ENCODE results near the gene COL4A4. TPM values are rescaled to one million over a fixed set of nuclear protein-coding genes. Genes with fewer than 3 reads are reported as not detected.

The COL4A4 gene
- total and polyA plus RNA-seq, 12 donors = 0.44 to 41.6 (median 22.1) TPM

DNA sequence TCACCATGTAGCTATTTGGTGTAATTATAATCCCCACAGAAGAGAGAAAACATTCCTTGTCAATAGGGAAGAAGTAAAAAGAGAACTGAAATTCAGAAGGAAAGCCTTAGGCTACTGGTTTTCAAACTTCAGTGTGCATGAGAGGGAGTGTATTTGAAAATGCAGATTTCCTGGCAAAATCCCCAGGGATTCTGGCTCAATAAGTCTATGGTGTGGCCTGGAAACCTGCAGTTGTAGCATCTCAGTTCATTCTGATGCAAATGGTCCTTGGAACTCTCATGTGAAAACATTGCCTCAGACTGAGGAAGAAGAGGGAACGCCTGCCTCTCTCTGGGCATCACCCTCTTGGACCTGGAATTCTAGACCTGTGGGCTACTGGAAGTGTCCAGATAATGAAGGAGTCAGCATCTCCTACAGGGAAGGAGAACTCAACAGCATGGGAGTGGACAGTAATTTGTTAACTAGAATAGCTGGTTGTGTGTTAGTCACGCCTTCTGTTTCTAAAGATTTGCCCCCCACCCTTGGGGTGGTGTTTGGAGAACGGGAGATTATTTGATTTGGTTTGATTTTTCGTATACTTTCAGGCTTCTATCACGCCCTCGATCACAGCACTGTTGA is 21.7 kb upstream of the COL4A4 start:
- Histone ChIP-seq H3K36me3 (replicated peaks in 1 of 2) (no peaks in the 10 kb centered on the region), H3K4me1 (replicated peaks in 1 of 2) (peaks cover 10 to 21% of the 10 kb centered on the region in 2 donors), H3K27ac (no peak overlapping the region), H3K27me3 (no peaks in the 10 kb centered on the region), H3K4me3 (no peak overlapping the region), H3K9me3 (replicated peaks in 1 of 3) (no peaks in the 10 kb centered on the region)
- no peak for DNase-seq
- intact Hi-C loops (cut with DNase I) = no loop called here
- TF ChIP-seq POLR2A (IDR thresholded peaks at IDR 0.05) = no peak
- TF ChIP-seq, protein P1, sequence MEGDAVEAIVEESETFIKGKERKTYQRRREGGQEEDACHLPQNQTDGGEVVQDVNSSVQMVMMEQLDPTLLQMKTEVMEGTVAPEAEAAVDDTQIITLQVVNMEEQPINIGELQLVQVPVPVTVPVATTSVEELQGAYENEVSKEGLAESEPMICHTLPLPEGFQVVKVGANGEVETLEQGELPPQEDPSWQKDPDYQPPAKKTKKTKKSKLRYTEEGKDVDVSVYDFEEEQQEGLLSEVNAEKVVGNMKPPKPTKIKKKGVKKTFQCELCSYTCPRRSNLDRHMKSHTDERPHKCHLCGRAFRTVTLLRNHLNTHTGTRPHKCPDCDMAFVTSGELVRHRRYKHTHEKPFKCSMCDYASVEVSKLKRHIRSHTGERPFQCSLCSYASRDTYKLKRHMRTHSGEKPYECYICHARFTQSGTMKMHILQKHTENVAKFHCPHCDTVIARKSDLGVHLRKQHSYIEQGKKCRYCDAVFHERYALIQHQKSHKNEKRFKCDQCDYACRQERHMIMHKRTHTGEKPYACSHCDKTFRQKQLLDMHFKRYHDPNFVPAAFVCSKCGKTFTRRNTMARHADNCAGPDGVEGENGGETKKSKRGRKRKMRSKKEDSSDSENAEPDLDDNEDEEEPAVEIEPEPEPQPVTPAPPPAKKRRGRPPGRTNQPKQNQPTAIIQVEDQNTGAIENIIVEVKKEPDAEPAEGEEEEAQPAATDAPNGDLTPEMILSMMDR (IDR thresholded peaks at IDR 0.05) = no peak
- WGBS, 4 donors = 90 to 92% (median 91%) methylated on average over 6 of the region's 6 CpGs

DNA sequence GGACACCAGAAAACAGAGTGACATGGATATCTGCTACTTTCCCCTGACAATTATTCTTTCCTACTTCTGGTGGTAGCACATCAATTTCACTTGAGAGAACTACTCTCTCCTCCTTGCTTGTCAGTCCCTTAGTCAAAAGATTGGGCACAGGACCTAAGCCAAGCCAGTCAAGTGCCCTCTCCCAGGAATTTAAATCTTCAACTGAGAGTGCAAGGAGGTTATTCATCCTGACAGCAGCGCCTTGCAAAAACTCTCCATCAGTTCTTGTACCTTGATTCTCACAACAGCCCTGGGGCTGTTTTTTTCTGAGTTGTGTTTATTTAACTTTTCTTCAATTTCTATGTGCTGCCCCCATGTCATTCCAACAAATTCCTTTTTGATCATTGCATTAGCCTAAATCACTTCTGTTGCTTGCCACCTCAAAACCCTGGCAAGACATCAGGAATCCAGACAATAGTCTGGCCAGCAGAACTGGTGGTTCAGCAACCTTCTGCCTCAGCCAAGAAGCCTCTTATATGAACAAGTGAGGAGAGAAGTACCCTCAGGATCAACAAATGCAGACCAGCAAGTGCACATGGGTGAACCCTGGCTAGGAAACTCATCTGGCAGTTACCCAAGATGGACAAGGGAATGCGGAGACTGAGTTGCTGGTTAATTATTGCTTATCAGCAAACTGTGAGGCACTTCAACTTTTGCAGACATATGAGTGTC is 19.8 kb upstream of the COL4A4 start:
- Histone ChIP-seq H3K4me3 (no peak overlapping the region), H3K36me3 (replicated peaks in 1 of 2) (no peaks in the 10 kb centered on the region), H3K4me1 (replicated peaks in 1 of 2) (peaks cover 16 to 32% of the 10 kb centered on the region in 2 donors), H3K27me3 (no peaks in the 10 kb centered on the region), H3K9me3 (replicated peaks in 1 of 3) (no peaks in the 10 kb centered on the region), H3K27ac (no peak overlapping the region)
- no peak for DNase-seq
- TF ChIP-seq, protein P1 (IDR thresholded peaks at IDR 0.05) = no peak
- no peak for TF ChIP-seq POLR2A (IDR thresholded peaks at IDR 0.05)
- intact Hi-C loops (cut with DNase I) = no loop called here
- 71 to 76% (median 75%) methylated on average over 2 of the region's 2 CpGs for WGBS, 4 donors

DNA sequence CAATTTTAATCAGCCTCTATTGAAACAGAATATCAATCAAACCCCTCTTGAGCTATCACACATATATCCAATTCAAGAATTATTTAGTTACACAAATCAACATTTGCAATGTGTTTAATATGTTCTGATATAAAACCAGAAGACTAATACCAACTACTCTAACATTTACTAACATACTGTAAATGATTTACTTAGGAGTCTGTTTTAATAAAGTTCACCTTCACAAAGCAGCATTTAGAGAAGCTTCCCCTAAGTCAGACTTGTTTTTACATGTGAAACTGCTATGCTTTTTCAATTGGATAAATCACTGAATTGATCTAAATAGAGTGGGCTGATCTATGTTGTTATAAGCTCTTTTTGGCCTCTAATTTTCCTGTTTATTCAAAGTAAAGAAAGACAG is 18.8 kb upstream of the COL4A4 start:
- TF ChIP-seq, protein P1 (IDR thresholded peaks at IDR 0.05) = no peak
- no peak for TF ChIP-seq POLR2A (IDR thresholded peaks at IDR 0.05)
- no peak for DNase-seq
- Histone ChIP-seq H3K27me3 (no peaks in the 10 kb centered on the region), H3K9me3 (replicated peaks in 1 of 3) (no peaks in the 10 kb centered on the region), H3K27ac (no peak overlapping the region), H3K4me3 (no peak overlapping the region), H3K4me1 (replicated peaks in 1 of 2) (peaks cover 12 to 24% of the 10 kb centered on the region in 2 donors), H3K36me3 (replicated peaks in 1 of 2) (no peaks in the 10 kb centered on the region)
- intact Hi-C loops (cut with DNase I) = no loop called here

DNA sequence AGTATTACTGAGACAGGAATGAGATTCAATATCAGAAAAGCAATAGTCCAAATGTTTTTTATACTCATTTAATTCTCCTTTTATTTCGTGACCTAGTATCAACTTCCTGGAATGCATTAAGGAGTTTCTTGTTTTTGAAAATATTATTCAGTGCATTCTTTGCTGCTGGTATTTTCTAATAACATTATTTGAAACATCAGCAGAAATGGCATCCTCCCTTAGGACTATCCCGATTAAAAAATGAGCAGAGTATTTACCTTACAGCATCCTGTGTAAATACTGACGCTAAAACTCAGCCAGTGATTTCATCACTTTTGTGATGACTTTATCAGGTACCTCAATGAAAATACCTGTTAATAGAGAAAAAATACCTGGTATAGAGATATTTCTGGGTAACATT is 16.8 kb upstream of the COL4A4 start:
- TF ChIP-seq POLR2A (IDR thresholded peaks at IDR 0.05) = no peak
- TF ChIP-seq, protein P1 (IDR thresholded peaks at IDR 0.05) = no peak
- intact Hi-C loops (cut with DNase I) = no loop called here
- no peaks in the 10 kb centered on the region for H3K9me3 ChIP-seq (replicated peaks in 1 of 3)
- no peaks in the 10 kb centered on the region for H3K27me3 ChIP-seq
- DNase-seq = no peak
- H3K4me1 ChIP-seq (replicated peaks in 1 of 2) = peaks cover 6 to 26% of the 10 kb centered on the region in 2 donors
- no peaks in the 10 kb centered on the region for H3K36me3 ChIP-seq (replicated peaks in 1 of 2)
- WGBS, 4 donors = 24 to 37% (median 35%) methylated on average over 3 of the region's 3 CpGs
- H3K4me3 ChIP-seq = peak overlapping the region in 1 of 4 donors; percentile 16
- peak overlapping the region; percentile 65 to 89 (median 80) for H3K27ac ChIP-seq
